GM21723 (cell line): ENCODE measurements around the gene ZMYND19.
A peak's percentile ranks its signal among the peaks of the same experiment; 100 is the strongest.
"Not testable (repeated sequence)": the region's sequence is repeated elsewhere in the genome, so short reads cannot be mapped to it uniquely, and the experiment has no call there.

ENCODE experiments used
- ATAC-seq: cut with Tn5 transposase; IDR thresholded peaks from one replicate; pipeline ENCODE4 v1.9.1; 2021; ENCODE audit warnings: mild to moderate bottlenecking, moderate library complexity; ENCODE audit not compliant: unreplicated experiment

Gene ZMYND19

GRCh38 chr9:137589441-137590122, 730 bp downstream of the ZMYND19 start:
- peak; percentile 23 for ATAC-seq

- ATAC-seq: no peak
Observed at GRCh38 chr9:137588891-137589290, 1.4 kb downstream of the ZMYND19 start.

- no peak for ATAC-seq
Observed at GRCh38 chr9:137588311-137588710, 2.0 kb downstream of the ZMYND19 start.

GRCh38 chr9:137586854-137587253, 3.5 kb downstream of the ZMYND19 start:
- no peak for ATAC-seq

- ATAC-seq: no peak
Observed at GRCh38 chr9:137583957-137584356, 6.4 kb downstream of the ZMYND19 start.

GRCh38 chr9:137583347-137583746, 7.0 kb downstream of the ZMYND19 start:
- no peak for ATAC-seq

GRCh38 chr9:137582286-137582860, 7.9 kb downstream of the ZMYND19 start:
- ATAC-seq: no peak

- no peak for ATAC-seq
Observed at GRCh38 chr9:137581361-137582285, 8.7 kb downstream of the ZMYND19 start.

GRCh38 chr9:137580954-137581322, 9.4 kb downstream of the ZMYND19 start:
- no peak for ATAC-seq

- ATAC-seq: no peak
Observed at GRCh38 chr9:137580209-137580953, 9.9 kb downstream of the ZMYND19 start.

GRCh38 chr9:137579259-137579604, 11.1 kb downstream of the ZMYND19 start:
- no peak for ATAC-seq

- ATAC-seq: peak; percentile 89
Observed at GRCh38 chr9:137578518-137579258, 11.6 kb downstream of the ZMYND19 start, which contains the start of gene DPH7. Gene DPH7, minus strand, starts transcription at chr9:137578925. Its CDS starts 148 bp downstream, at chr9:137578777.

GRCh38 chr9:137575716-137576411, 14.4 kb downstream of the ZMYND19 start:
- ATAC-seq: no peak

GRCh38 chr9:137575364-137575715, 15.0 kb downstream of the ZMYND19 start:
- no peak for ATAC-seq

GRCh38 chr9:137574192-137574591, 16.1 kb downstream of the ZMYND19 start:
- ATAC-seq: no peak

GRCh38 chr9:137570566-137570965, 19.7 kb downstream of the ZMYND19 start:
- ATAC-seq: no peak

GRCh38 chr9:137569609-137570203, 20.6 kb downstream of the ZMYND19 start:
- ATAC-seq: no peak

GRCh38 chr9:137568445-137568844, 21.9 kb downstream of the ZMYND19 start:
- ATAC-seq: not testable (repeated sequence)

GRCh38 chr9:137564817-137565411, 25.4 kb downstream of the ZMYND19 start:
- no peak for ATAC-seq
